Karpas-422 (cell line): ENCODE measurements around the gene OR2H2. TPM values are rescaled to one million over a fixed set of nuclear protein-coding genes. Genes with fewer than 3 reads are reported as not detected.
A peak's percentile ranks its signal among the peaks of the same experiment; 100 is the strongest.

ENCODE experiments used
- DNase-seq: peaks from one replicate; pipeline ENCODE4 v3.0.0-alpha.2; 2015
- H2AFZ ChIP-seq: fragments of 200-600 bp; sonication (generic); 2 replicates; pipeline ENCODE4 v1.6.1; 2014; ENCODE audit warnings: antibody characterized with exemption, low read length, mixed read lengths
- H3K27ac ChIP-seq: fragments of 200-600 bp; sonication (generic); 2 replicates; pipeline ENCODE4 v1.5.1; 2014; ENCODE audit warnings: mild to moderate bottlenecking, low read length, moderate library complexity
- H3K27me3 ChIP-seq: fragments of 200-600 bp; sonication (generic); 2 replicates; pipeline ENCODE4 v1.6.1; 2014; ENCODE audit warnings: low read length, mixed read lengths
- H3K36me3 ChIP-seq: fragments of 200-600 bp; sonication (generic); 2 replicates; pipeline ENCODE4 v1.6.1; 2014; ENCODE audit warnings: low read length, mixed read lengths; ENCODE audit not compliant: insufficient read depth
- H3K4me1 ChIP-seq: fragments of 200-600 bp; sonication (generic); 2 replicates; pipeline ENCODE4 v1.6.1; 2014; ENCODE audit warnings: mild to moderate bottlenecking, low read length, mixed read lengths
- H3K4me2 ChIP-seq: fragments of 200-600 bp; sonication (generic); 2 replicates; pipeline ENCODE4 v1.6.1; 2014; ENCODE audit warnings: low read length, low read depth, mild to moderate bottlenecking; ENCODE audit not compliant: poor library complexity, severe bottlenecking
- H3K4me3 ChIP-seq: fragments of 200-600 bp; sonication (generic); 2 replicates; pipeline ENCODE4 v1.5.1; 2014; ENCODE audit warnings: mild to moderate bottlenecking, antibody characterized with exemption, low read length, mixed read lengths
- H3K79me2 ChIP-seq: fragments of 200-600 bp; sonication (generic); 2 replicates; pipeline ENCODE4 v1.6.1; 2014; ENCODE audit warnings: mild to moderate bottlenecking, low read length, mixed read lengths
- H3K9ac ChIP-seq: fragments of 200-600 bp; sonication (generic); 2 replicates; pipeline ENCODE4 v1.6.0; 2014; ENCODE audit warnings: low read length
- H3K9me2 ChIP-seq: fragments of 200-600 bp; sonication (generic), shearing (Covaris generic); replicated peaks from 2 replicates; pipeline ENCODE4 v1.6.0; 2014; ENCODE audit warnings: mild to moderate bottlenecking, low read length, moderate library complexity; ENCODE audit not compliant: insufficient read depth
- H3K9me3 ChIP-seq: fragments of 300-700, 200-600 bp; sonication (generic); 2 replicates; pipeline ENCODE4 v1.6.1; 2014; ENCODE audit warnings: low read length, mixed read lengths
- H4K20me1 ChIP-seq: fragments of 200-600 bp; sonication (generic); 2 replicates; pipeline ENCODE4 v1.6.1; 2014; ENCODE audit warnings: mild to moderate bottlenecking, antibody characterized with exemption, low read length, low read depth; ENCODE audit not compliant: insufficient read depth
- total RNA-seq: library from RNA; depleted of rRNA; stranded (reverse); fragments of >200 nt; shearing (Covaris generic); gene quantifications from 2 replicates; pipeline ENCODE4 v1.2.3, GENCODE V29; 2014; ENCODE audit warnings: low replicate concordance

The OR2H2 gene
- total RNA-seq, 1 experiment from 2014 or later: not detected

GRCh38 chr6:29598172-29598747 lies 13.3 kb downstream of the OR2H2 start:
- no peak overlapping the region for H3K4me2 ChIP-seq
- H3K36me3 ChIP-seq: no peaks in the 10 kb centered on the region
- DNase-seq: no peak
- no peak overlapping the region for H2AFZ ChIP-seq
- H4K20me1 ChIP-seq: no peaks in the 10 kb centered on the region
- H3K4me3 ChIP-seq: no peak overlapping the region
- H3K9ac ChIP-seq: no peak overlapping the region
- no peaks in the 10 kb centered on the region for H3K9me3 ChIP-seq
- H3K27me3 ChIP-seq: no peaks in the 10 kb centered on the region
- H3K79me2 ChIP-seq: no peaks in the 10 kb centered on the region
- no peak overlapping the region for H3K27ac ChIP-seq
- no peaks in the 10 kb centered on the region for H3K4me1 ChIP-seq
- H3K9me2 ChIP-seq: no peaks in the 10 kb centered on the region

GRCh38 chr6:29602564-29603361 lies 17.8 kb downstream of the OR2H2 start:
- Histone ChIP-seq H3K27me3 (no peaks in the 10 kb centered on the region), H3K4me1 (no peaks in the 10 kb centered on the region), H3K27ac (no peak overlapping the region), H3K4me3 (no peak overlapping the region), H3K79me2 (no peaks in the 10 kb centered on the region), H3K36me3 (no peaks in the 10 kb centered on the region), H3K4me2 (no peak overlapping the region), H3K9ac (no peak overlapping the region), H2AFZ (no peak overlapping the region), H4K20me1 (no peaks in the 10 kb centered on the region), H3K9me3 (no peaks in the 10 kb centered on the region), H3K9me2 (no peaks in the 10 kb centered on the region)
- DNase-seq: peak; percentile 63

DNA sequence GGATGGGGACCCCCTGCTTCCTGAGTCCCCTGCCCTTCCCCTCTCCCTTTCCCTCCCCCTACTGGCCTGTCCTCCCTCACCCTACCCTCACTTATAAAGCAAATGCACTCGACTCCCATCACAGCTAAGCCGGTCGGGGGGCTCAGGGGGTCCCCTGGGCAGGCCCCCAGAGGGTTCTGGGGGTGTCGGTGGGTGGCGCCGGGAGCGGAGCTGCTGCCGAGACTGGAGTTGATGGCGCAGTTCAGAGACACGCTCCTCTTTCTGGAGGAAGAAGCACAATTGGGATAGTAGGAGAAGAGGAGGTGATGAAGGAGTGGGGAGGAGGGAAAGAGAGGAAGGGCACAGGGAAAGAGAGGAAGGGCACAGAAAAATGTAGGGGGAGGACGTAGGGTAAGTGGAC lies 18.5 kb downstream of the OR2H2 start:
- H4K20me1 ChIP-seq: no peaks in the 10 kb centered on the region
- H3K36me3 ChIP-seq: no peaks in the 10 kb centered on the region
- H3K27ac ChIP-seq: no peak overlapping the region
- no peaks in the 10 kb centered on the region for H3K27me3 ChIP-seq
- H3K9me2 ChIP-seq: no peaks in the 10 kb centered on the region
- no peak overlapping the region for H2AFZ ChIP-seq
- no peaks in the 10 kb centered on the region for H3K79me2 ChIP-seq
- no peaks in the 10 kb centered on the region for H3K9me3 ChIP-seq
- no peaks in the 10 kb centered on the region for H3K4me1 ChIP-seq
- no peak overlapping the region for H3K9ac ChIP-seq
- DNase-seq: no peak
- no peak overlapping the region for H3K4me2 ChIP-seq
- no peak overlapping the region for H3K4me3 ChIP-seq

- H3K9me3 ChIP-seq: no peaks in the 10 kb centered on the region
- no peak overlapping the region for H3K4me2 ChIP-seq
- H3K79me2 ChIP-seq: no peaks in the 10 kb centered on the region
- no peak overlapping the region for H2AFZ ChIP-seq
- H3K4me1 ChIP-seq: no peaks in the 10 kb centered on the region
- no peak overlapping the region for H3K4me3 ChIP-seq
- no peak overlapping the region for H3K9ac ChIP-seq
- DNase-seq: no peak
- no peaks in the 10 kb centered on the region for H3K9me2 ChIP-seq
- H3K27ac ChIP-seq: no peak overlapping the region
- no peaks in the 10 kb centered on the region for H4K20me1 ChIP-seq
- no peaks in the 10 kb centered on the region for H3K27me3 ChIP-seq
- no peaks in the 10 kb centered on the region for H3K36me3 ChIP-seq
These were observed 19.0 kb downstream of the OR2H2 start for GRCh38 chr6:29603930-29604329.

DNA sequence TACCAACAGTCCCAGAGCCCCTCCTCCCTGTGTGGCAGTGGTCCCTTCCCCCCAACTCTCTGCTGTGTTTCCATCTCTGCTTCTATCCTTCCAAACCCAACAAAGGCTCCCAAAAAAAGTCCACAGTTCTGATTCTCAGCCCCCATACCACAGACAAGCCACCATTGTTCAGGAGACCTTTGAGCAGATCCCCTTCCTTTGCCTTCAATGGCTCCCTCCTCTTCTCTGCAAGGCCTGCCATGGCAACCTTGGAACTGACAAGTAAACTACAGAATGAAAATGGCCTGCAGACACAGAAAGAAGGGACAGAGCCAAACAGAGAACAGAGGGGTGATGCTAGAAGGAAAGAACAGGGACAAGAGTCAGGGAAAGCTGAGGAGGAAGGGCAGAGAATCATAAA lies 23.2 kb downstream of the OR2H2 start:
- no peaks in the 10 kb centered on the region for H3K27me3 ChIP-seq
- no peaks in the 10 kb centered on the region for H4K20me1 ChIP-seq
- H3K9me2 ChIP-seq: no peaks in the 10 kb centered on the region
- DNase-seq: no peak
- no peaks in the 10 kb centered on the region for H3K79me2 ChIP-seq
- H3K36me3 ChIP-seq: no peaks in the 10 kb centered on the region
- no peak overlapping the region for H3K4me2 ChIP-seq
- H3K9ac ChIP-seq: no peak overlapping the region
- no peaks in the 10 kb centered on the region for H3K9me3 ChIP-seq
- no peak overlapping the region for H3K27ac ChIP-seq
- H2AFZ ChIP-seq: no peak overlapping the region
- no peak overlapping the region for H3K4me3 ChIP-seq
- H3K4me1 ChIP-seq: no peaks in the 10 kb centered on the region

DNA sequence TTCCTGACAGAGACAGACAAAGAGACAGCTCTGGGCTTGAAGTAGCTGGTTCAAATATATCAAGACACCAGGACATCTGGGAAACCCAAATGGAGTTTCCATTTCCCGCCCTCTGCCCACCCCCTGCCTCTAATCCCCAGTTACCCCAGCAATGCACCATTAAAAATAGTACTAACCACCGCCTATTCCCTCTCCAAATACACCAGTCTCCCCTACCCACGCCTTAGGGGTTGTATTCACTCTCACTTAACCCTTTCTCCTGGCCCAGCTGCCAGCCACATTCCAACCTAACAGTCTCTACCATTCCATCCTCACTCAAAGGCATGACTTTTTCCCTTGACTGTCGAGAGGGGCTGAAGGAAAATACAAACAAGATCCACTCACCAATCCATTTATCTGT lies 25.6 kb downstream of the OR2H2 start:
- DNase-seq: no peak
- Histone ChIP-seq H3K9me2 (no peaks in the 10 kb centered on the region), H3K9me3 (no peaks in the 10 kb centered on the region), H3K4me3 (no peak overlapping the region), H3K4me1 (no peaks in the 10 kb centered on the region), H3K9ac (no peak overlapping the region), H3K79me2 (no peaks in the 10 kb centered on the region), H3K36me3 (no peaks in the 10 kb centered on the region), H3K27ac (no peak overlapping the region), H3K4me2 (no peak overlapping the region), H4K20me1 (no peaks in the 10 kb centered on the region), H2AFZ (no peak overlapping the region), H3K27me3 (no peaks in the 10 kb centered on the region)

GRCh38 chr6:29611426-29611825 lies 26.5 kb downstream of the OR2H2 start:
- Histone ChIP-seq H3K79me2 (no peaks in the 10 kb centered on the region), H3K4me3 (no peak overlapping the region), H3K9ac (no peak overlapping the region), H3K27me3 (no peaks in the 10 kb centered on the region), H3K27ac (no peak overlapping the region), H3K4me1 (no peaks in the 10 kb centered on the region), H3K9me2 (no peaks in the 10 kb centered on the region), H3K9me3 (no peaks in the 10 kb centered on the region), H3K4me2 (no peak overlapping the region), H3K36me3 (no peaks in the 10 kb centered on the region), H4K20me1 (no peaks in the 10 kb centered on the region), H2AFZ (no peak overlapping the region)
- no peak for DNase-seq

GRCh38 chr6:29617782-29618554 lies 33.0 kb downstream of the OR2H2 start:
- H2AFZ ChIP-seq: no peak overlapping the region
- H3K9me3 ChIP-seq: no peaks in the 10 kb centered on the region
- no peaks in the 10 kb centered on the region for H3K36me3 ChIP-seq
- no peak overlapping the region for H3K27ac ChIP-seq
- DNase-seq: peak; percentile 61
- H3K79me2 ChIP-seq: no peaks in the 10 kb centered on the region
- no peaks in the 10 kb centered on the region for H3K9me2 ChIP-seq
- H3K4me2 ChIP-seq: no peak overlapping the region
- no peak overlapping the region for H3K9ac ChIP-seq
- H3K4me1 ChIP-seq: no peaks in the 10 kb centered on the region
- no peak overlapping the region for H3K4me3 ChIP-seq
- H4K20me1 ChIP-seq: no peaks in the 10 kb centered on the region
- no peaks in the 10 kb centered on the region for H3K27me3 ChIP-seq
